AG10803 (cell line): ENCODE results near the gene SLC35E2B.
"Not testable (repeated sequence)": the region's sequence is repeated elsewhere in the genome, so short reads cannot be mapped to it uniquely, and the experiment has no call there.

ENCODE experiments used
- DNase-seq: peaks from one replicate; pipeline ENCODE4 v3.0.0; 2010; ENCODE audit warnings: low read depth
- H3K4me3 ChIP-seq: 2 replicates; pipeline ENCODE4 v1.5.1; 2011; ENCODE audit warnings: mild to moderate bottlenecking, low read length, control low read depth
- CTCF ChIP-seq: conservative IDR thresholded peaks from 2 replicates; pipeline ENCODE4 v1.5.1; 2011; ENCODE audit warnings: mild to moderate bottlenecking, low read length, control low read depth, inconsistent platforms

The SLC35E2B gene

GRCh38 chr1:1680031-1680911, 12.3 kb downstream of the SLC35E2B start:
- TF ChIP-seq CTCF, result no peak
- DNase-seq, result no peak
- H3K4me3 ChIP-seq, result no peak overlapping the region

DNA sequence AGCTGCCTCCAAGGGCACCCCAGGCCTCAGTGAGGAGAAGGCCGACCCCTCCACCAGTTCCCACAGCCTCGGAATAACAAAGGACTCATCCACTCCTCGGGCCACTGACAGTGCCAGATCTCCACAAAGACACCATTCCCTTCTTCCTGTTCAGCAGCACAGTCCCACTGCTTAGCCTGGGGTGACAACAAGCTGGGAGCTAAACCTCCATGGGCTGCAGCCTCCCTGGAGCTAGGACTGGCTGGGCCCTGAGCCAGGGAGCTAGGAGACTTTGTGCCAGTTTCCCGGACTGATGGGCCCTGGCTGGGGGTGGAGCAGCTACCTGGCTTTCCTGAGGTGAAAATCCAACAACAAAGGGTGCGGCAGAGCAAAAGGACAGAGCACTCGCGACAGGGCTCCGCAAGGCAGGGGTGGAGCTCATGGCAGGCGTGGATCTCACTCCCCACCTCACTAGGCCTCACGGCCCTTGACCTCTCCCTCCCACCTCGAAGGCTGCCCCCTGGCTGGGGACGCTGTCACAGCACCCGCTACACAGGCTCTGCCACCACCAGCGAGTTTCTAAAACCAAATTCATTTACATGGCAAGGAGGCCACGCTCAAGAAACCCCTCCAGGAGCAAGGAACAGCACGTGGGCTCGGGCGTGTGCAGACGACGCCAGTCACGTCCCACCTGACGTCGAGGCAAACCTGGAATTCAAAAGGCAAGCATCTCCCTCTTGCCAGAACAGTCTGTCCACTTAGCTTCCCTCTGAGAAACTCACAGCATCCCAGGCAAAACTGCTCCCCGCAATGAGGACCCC, 13.8 kb downstream of the SLC35E2B start:
- H3K4me3 ChIP-seq, result no peak overlapping the region
- peak; percentile 21 for TF ChIP-seq CTCF
- no peak for DNase-seq

DNA sequence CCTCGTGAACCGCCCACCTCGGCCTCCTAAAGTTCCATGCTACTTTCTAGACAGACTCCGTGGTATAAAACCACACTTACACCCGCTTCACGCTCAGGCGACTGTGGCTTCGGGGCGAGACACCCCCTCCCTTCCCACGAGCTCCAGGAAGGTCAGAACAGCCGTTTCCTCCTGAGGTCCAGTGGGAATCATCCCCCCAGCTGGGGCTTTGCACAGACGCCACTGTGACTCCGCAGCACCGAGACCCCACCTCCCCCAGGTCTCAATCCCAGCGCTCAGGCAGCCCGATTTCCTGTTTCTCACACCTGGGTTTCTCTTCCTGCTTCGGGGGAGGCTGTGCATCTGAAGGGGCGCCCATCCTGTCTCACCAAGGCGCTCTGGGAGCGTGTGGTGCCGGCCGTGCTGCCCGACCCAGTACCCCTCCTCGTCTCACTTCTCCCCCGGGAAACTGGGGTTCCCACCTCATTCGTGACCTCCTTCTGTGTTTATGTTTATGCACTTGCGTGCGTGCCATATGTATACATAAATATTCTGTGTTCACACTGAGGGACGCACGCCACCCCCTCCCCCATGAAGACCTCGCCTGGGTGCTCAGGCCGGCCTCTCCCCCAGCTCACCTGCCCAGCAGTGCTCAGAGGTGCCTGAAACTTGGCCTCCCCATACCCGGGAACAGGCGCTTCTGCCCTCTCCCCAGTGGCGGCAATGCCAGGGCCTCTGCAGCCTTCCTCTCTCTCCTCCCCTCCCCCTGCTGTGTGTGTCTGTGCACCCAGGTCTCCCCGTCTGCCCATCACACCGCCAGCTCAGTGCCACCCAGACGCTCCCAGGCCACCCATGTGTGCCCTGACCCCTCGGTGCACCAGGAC, 14.6 kb downstream of the SLC35E2B start:
- TF ChIP-seq CTCF, result no peak
- no peak for DNase-seq
- H3K4me3 ChIP-seq, result no peak overlapping the region

- H3K4me3 ChIP-seq, DNase-seq: not testable (repeated sequence)
Observed at GRCh38 chr1:1676087-1676486, 16.5 kb downstream of the SLC35E2B start.

DNA sequence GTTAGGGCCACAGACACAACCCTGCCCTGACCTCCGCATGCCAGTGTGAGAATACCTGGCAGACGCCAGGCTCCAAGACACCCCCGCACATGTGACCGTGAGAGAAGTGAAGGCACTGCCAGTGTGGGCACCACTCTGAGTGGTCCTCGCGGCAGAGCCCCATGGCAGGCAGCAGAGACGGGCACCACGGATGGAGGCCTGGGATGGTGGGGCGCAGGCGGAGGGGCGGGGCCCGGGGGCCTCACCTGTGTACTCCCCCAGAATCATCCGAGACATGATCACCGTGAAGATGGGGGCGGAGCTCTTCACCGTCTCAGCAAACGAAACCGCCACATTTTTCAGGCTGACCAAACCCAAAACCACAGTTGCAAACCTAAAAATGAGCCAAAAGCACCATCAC, 17.4 kb downstream of the SLC35E2B start:
- DNase-seq, result not testable (repeated sequence)

DNA sequence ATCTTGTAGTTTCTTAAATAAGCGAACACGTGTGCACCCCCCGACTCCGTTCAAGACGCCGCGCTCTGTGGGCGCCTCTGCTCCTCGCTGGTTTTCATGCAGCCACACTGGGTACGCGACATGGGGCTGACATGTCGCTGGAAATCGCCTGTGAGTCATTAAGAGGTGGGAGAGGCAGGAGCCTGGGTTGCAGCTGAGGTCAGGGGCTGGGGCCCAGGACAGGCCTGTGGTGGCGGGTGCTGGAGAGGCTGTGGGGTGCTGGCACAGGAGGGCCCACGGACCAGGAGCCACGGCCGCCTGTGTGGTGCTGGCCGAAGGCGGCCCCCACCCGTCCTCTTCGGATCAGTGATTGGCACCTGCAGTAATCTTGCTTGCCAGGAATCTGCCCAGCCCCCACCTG, 17.8 kb downstream of the SLC35E2B start:
- DNase-seq, H3K4me3 ChIP-seq: not testable (repeated sequence)

More for the DNA sequence above, 17.4 kb downstream of the SLC35E2B start:
- H3K4me3 ChIP-seq, result not testable (repeated sequence)

DNA sequence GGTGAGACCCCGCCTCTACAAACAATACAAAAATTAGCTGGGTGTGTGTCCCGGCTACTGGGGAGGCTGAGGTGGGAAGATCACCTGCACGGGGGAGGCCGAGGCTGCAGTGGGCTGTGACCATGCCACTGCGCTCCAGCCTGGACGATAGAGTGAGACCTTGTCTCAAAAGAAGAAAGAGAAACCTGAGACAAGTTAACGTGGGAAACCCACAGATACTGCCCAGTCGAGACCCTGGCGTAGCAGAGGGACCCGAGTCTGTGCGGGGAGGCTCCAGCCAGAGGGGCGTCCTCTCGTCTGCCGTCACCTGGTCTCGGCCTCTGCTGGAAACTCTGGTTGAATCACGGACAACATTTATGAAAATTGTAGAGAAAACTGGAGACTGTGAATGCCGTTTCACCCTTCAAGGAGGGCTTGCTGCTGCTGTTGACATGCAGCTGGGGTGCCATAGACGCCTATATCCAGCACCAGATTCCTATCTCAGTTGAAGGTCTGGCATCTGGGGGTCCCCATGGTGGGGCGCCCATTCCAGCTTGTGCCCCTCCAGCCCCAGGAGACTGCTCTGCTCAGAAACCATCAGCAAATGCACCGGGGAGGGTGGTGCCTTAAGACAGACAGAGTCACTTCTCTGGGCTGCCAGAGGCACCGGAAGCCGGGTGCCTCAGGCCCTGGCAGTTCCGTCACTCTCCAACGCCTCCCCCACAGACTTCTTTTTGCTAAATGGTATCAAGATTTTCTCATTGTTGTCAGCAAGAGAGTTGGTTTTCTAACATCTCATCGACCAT, 20.2 kb downstream of the SLC35E2B start:
- no peak overlapping the region for H3K4me3 ChIP-seq
- no peak for DNase-seq
- no peak for TF ChIP-seq CTCF
